HepG2 (cell line): ENCODE measurements around the gene ALG14. TPM values are rescaled to one million over a fixed set of nuclear protein-coding genes. Genes with fewer than 3 reads are reported as not detected.
A peak's percentile ranks its signal among the peaks of the same experiment; 100 is the strongest.

Experiments
- MAF1 ChIP-seq: sonication (generic); formaldehyde crosslinking; IDR thresholded peaks from 2 replicates; pipeline ENCODE4 v1.5.0; 2020; ENCODE audit warnings: missing genetic modification reagents, borderline replicate concordance
- MTA3 ChIP-seq: sonication (generic); formaldehyde crosslinking; IDR thresholded peaks from 2 replicates; pipeline ENCODE4 v1.4.0; 2020; ENCODE audit warnings: missing genetic modification reagents
- RARG ChIP-seq: sonication (generic); formaldehyde crosslinking; IDR thresholded peaks from 2 replicates; pipeline ENCODE4 v1.4.0; 2020; ENCODE audit warnings: low read depth, mild to moderate bottlenecking, missing genetic modification reagents
- SAP130 ChIP-seq: IDR thresholded peaks from 2 replicates; pipeline ENCODE4 v1.6.1; 2016; ENCODE audit warnings: low read depth
- SOX6 ChIP-seq, 2 experiments: fragments of 450-650 bp in 1 of 2; sonication (generic) in 1 of 2; formaldehyde crosslinking in 1 of 2; IDR thresholded peaks; 2 replicates each; pipeline versions ENCODE4 v1.4.0 to v1.6.1; 2017 to 2020; ENCODE audit warnings: antibody characterized with exemption in 1 of 2, mild to moderate bottlenecking in 1 of 2, missing genetic modification reagents in 1 of 2
- ZBTB20 ChIP-seq: sonication (generic); formaldehyde crosslinking; IDR thresholded peaks from 2 replicates; pipeline ENCODE4 v1.8.1; 2023; ENCODE audit warnings: missing genetic modification reagents, low read depth, mild to moderate bottlenecking, borderline replicate concordance
- ZMAT3 ChIP-seq: sonication (generic); formaldehyde crosslinking; conservative IDR thresholded peaks from 2 replicates; pipeline ENCODE4 v1.7.0; 2021; ENCODE audit warnings: missing genetic modification reagents
- ZNF234 ChIP-seq: sonication (generic); formaldehyde crosslinking; conservative IDR thresholded peaks from 2 replicates; pipeline ENCODE4 v1.5.1; 2020; ENCODE audit warnings: mild to moderate bottlenecking, missing genetic modification reagents
- ZNF44 ChIP-seq: sonication (generic); formaldehyde crosslinking; IDR thresholded peaks from 2 replicates; pipeline ENCODE4 v1.5.1; 2020; ENCODE audit warnings: mild to moderate bottlenecking, missing genetic modification reagents
- ZNF546 ChIP-seq: sonication (generic); formaldehyde crosslinking; conservative IDR thresholded peaks from 2 replicates; pipeline ENCODE4 v1.8.1; 2023; ENCODE audit warnings: mild to moderate bottlenecking, missing genetic modification reagents
- ZNF558 ChIP-seq: sonication (generic); formaldehyde crosslinking; IDR thresholded peaks from 2 replicates; pipeline ENCODE4 v1.9.0; 2022; ENCODE audit warnings: mild to moderate bottlenecking, missing genetic modification reagents, borderline replicate concordance
- ZNF564 ChIP-seq: sonication (generic); formaldehyde crosslinking; IDR thresholded peaks from 2 replicates; pipeline ENCODE4 v1.8.1; 2023; ENCODE audit warnings: mild to moderate bottlenecking, missing genetic modification reagents
- ZNF567 ChIP-seq: sonication (generic); formaldehyde crosslinking; IDR thresholded peaks from 2 replicates; pipeline ENCODE4 v1.8.1; 2023; ENCODE audit warnings: mild to moderate bottlenecking, missing genetic modification reagents, borderline replicate concordance
- ZNF619 ChIP-seq: sonication (generic); formaldehyde crosslinking; IDR thresholded peaks from 2 replicates; pipeline ENCODE4 v1.4.0; 2020; ENCODE audit warnings: mild to moderate bottlenecking, missing genetic modification reagents
- polyA plus RNA-seq, 8 experiments: library from polyadenylated mRNA; depleted of rRNA in 3 of 8; stranded (reverse) in 7 of 8; unstranded in 1 of 8; fragments of >200 nt; fragmentation: Illumina TruSeq in 4 of 8; extraction: Trizol in 4 of 8; gene quantifications; 2 replicates each; pipeline versions ENCODE4 v1.2.1 to v1.2.3, GENCODE V29; 2011 to 2016; ENCODE audit warnings: low read depth in 4 of 8, missing spikeins in 1 of 8, mixed read lengths in 1 of 8; ENCODE audit not compliant: insufficient read depth in 1 of 8
- total RNA-seq, 5 experiments: library from RNA; depleted of rRNA; stranded (reverse); fragments of >200 nt; fragmentation: Illumina TruSeq; extraction: Trizol; gene quantifications; 2 replicates each; pipeline ENCODE4 v1.2.3, GENCODE V29; 2016; ENCODE audit warnings: low read depth in 1 of 5
- TF ChIP-seq, protein P1 (sequence below): fragments of 450-650 bp; IDR thresholded peaks from 2 replicates; pipeline ENCODE4 v1.6.1; 2017
- TF ChIP-seq, protein P2 (sequence below): sonication (generic); formaldehyde crosslinking; IDR thresholded peaks from 2 replicates; pipeline ENCODE4 v1.4.0; 2020; ENCODE audit warnings: mild to moderate bottlenecking, missing genetic modification reagents
- TF ChIP-seq, protein P3 (sequence below): sonication (generic); formaldehyde crosslinking; IDR thresholded peaks from 2 replicates; pipeline ENCODE4 v1.8.1; 2023; ENCODE audit warnings: mild to moderate bottlenecking, missing genetic modification reagents
- TF ChIP-seq, protein P4 (sequence below): sonication (generic); formaldehyde crosslinking; IDR thresholded peaks from 2 replicates; pipeline ENCODE4 v1.5.1; 2020; ENCODE audit warnings: mild to moderate bottlenecking, moderate library complexity, missing genetic modification reagents

Gene ALG14
- total and polyA plus RNA-seq, 2 of the 13 experiments (the other 11 are each of a cell fraction or from before 2014, with no cell fraction given) = 4.5 to 12.7 TPM

DNA sequence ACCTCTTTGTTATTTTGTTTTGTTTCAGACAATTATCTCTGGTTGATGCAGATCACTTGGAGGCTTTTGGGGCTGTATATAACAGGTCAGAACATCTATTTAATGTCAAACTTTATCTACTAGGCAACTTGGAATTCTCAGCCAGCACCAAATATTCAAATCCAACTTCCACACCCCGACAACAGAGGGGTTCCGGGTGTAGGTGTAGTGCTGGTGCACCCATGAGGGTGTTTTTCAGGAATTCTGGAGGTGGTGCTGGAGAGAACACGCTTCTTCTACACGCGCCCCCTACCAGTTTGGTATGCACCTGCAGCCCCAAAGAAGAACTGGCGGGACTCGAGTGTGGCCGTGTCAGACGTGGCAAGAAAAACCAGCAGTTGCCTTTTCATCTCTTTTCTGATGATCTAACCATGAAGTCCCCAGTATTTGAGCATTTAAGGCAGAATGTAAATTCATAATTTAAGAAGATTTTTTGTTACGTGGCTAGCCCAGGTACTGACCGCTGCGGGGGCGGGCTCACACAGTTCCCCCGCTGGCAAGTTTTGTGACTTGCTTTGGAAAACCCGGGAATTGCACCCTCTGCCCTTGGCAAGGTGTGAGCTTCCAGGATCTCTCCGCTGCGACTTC lies 43.9 kb upstream of the ALG14 start (continued):
- TF ChIP-seq SOX6 (IDR thresholded peaks at IDR 0.05) (no peak), SOX6 (CRISPR knock-in tag; IDR thresholded peaks at IDR 0.05) (no peak), ZNF234 (no peak), MAF1 (CRISPR knock-in tag) (no peak), ZNF44 (CRISPR knock-in tag) (no peak), SAP130 (CRISPR knock-in tag) (peak; percentile 50; the same call in 1 of the 2 replicates), ZMAT3 (CRISPR knock-in tag) (no peak), ZBTB20 (CRISPR knock-in tag) (no peak), ZNF619 (CRISPR knock-in tag) (no peak), ZNF567 (CRISPR knock-in tag) (no peak), ZNF564 (CRISPR knock-in tag) (no peak), RARG (no peak), ZNF558 (CRISPR knock-in tag) (no peak), MTA3 (no peak), ZNF546 (0 out of 2 replicates have a peak, but pooled peaks have one; percentile 22)
- TF ChIP-seq, protein P1, sequence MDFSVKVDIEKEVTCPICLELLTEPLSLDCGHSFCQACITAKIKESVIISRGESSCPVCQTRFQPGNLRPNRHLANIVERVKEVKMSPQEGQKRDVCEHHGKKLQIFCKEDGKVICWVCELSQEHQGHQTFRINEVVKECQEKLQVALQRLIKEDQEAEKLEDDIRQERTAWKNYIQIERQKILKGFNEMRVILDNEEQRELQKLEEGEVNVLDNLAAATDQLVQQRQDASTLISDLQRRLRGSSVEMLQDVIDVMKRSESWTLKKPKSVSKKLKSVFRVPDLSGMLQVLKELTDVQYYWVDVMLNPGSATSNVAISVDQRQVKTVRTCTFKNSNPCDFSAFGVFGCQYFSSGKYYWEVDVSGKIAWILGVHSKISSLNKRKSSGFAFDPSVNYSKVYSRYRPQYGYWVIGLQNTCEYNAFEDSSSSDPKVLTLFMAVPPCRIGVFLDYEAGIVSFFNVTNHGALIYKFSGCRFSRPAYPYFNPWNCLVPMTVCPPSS = no peak
- TF ChIP-seq, protein P2, sequence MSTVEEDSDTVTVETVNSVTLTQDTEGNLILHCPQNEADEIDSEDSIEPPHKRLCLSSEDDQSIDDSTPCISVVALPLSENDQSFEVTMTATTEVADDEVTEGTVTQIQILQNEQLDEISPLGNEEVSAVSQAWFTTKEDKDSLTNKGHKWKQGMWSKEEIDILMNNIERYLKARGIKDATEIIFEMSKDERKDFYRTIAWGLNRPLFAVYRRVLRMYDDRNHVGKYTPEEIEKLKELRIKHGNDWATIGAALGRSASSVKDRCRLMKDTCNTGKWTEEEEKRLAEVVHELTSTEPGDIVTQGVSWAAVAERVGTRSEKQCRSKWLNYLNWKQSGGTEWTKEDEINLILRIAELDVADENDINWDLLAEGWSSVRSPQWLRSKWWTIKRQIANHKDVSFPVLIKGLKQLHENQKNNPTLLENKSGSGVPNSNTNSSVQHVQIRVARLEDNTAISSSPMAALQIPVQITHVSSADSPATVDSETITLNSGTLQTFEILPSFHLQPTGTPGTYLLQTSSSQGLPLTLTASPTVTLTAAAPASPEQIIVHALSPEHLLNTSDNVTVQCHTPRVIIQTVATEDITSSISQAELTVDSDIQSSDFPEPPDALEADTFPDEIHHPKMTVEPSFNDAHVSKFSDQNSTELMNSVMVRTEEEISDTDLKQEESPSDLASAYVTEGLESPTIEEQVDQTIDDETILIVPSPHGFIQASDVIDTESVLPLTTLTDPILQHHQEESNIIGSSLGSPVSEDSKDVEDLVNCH (CRISPR knock-in tag) = no peak
- TF ChIP-seq, protein P3, sequence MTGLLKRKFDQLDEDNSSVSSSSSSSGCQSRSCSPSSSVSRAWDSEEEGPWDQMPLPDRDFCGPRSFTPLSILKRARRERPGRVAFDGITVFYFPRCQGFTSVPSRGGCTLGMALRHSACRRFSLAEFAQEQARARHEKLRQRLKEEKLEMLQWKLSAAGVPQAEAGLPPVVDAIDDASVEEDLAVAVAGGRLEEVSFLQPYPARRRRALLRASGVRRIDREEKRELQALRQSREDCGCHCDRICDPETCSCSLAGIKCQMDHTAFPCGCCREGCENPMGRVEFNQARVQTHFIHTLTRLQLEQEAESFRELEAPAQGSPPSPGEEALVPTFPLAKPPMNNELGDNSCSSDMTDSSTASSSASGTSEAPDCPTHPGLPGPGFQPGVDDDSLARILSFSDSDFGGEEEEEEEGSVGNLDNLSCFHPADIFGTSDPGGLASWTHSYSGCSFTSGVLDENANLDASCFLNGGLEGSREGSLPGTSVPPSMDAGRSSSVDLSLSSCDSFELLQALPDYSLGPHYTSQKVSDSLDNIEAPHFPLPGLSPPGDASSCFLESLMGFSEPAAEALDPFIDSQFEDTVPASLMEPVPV (CRISPR knock-in tag) = no peak
- TF ChIP-seq, protein P4, sequence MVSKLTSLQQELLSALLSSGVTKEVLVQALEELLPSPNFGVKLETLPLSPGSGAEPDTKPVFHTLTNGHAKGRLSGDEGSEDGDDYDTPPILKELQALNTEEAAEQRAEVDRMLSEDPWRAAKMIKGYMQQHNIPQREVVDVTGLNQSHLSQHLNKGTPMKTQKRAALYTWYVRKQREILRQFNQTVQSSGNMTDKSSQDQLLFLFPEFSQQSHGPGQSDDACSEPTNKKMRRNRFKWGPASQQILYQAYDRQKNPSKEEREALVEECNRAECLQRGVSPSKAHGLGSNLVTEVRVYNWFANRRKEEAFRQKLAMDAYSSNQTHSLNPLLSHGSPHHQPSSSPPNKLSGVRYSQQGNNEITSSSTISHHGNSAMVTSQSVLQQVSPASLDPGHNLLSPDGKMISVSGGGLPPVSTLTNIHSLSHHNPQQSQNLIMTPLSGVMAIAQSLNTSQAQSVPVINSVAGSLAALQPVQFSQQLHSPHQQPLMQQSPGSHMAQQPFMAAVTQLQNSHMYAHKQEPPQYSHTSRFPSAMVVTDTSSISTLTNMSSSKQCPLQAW (CRISPR knock-in tag) = peak; percentile 51; the same call in 1 of the 2 replicates
